ENCODE results near the gene UBA1. TPM values are rescaled to one million over a fixed set of nuclear protein-coding genes. Genes with fewer than 3 reads are reported as not detected.
A peak's percentile ranks its signal among the peaks of the same experiment; 100 is the strongest.

The UBA1 gene
- total and polyA plus RNA-seq, 10 donors: 57.7 to 207 (median 191) TPM

DNA sequence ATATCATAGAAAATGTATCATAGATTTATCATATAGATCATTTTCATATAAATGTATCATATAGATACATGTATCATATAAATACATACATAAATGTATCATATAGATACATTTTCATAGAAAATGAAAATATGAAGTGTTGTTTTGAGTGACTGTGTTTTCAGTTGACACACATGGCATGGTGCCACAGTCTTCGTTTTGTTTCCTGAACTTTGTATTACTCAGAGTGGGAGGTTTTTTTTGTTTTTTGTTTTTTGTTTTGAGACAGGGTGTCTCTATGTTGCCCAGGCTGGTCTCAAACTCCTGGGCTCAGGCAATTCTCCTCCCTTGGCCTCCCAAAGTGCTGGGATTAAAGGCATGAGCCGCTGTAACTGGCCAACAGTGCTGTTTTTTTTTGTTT lies 44.7 kb upstream of the UBA1 start:
- H3K4me3 ChIP-seq: no peak overlapping the region
- peaks cover 0 to 41% (median 3%) of the 10 kb centered on the region in 6 donors for H3K36me3 ChIP-seq
- WGBS, 5 donors: 55 to 74% (median 60%) methylated on average over 2 of the region's 2 CpGs
- H3K4me1 ChIP-seq: peaks cover 0 to 28% (median 16%) of the 10 kb centered on the region in 6 donors
- no peaks in the 10 kb centered on the region for H3K27me3 ChIP-seq (replicated peaks in 1 of 7)
- no peaks in the 10 kb centered on the region for H3K9me3 ChIP-seq
- TF ChIP-seq, protein P1, sequence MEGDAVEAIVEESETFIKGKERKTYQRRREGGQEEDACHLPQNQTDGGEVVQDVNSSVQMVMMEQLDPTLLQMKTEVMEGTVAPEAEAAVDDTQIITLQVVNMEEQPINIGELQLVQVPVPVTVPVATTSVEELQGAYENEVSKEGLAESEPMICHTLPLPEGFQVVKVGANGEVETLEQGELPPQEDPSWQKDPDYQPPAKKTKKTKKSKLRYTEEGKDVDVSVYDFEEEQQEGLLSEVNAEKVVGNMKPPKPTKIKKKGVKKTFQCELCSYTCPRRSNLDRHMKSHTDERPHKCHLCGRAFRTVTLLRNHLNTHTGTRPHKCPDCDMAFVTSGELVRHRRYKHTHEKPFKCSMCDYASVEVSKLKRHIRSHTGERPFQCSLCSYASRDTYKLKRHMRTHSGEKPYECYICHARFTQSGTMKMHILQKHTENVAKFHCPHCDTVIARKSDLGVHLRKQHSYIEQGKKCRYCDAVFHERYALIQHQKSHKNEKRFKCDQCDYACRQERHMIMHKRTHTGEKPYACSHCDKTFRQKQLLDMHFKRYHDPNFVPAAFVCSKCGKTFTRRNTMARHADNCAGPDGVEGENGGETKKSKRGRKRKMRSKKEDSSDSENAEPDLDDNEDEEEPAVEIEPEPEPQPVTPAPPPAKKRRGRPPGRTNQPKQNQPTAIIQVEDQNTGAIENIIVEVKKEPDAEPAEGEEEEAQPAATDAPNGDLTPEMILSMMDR (IDR thresholded peaks at IDR 0.05 in 8 of 11, conservative IDR thresholded peaks at IDR 0.05 in 3 of 11): no peak
- TF ChIP-seq POLR2A (IDR thresholded peaks at IDR 0.05): no peak
- TF ChIP-seq POLR2AphosphoS5 (IDR thresholded peaks at IDR 0.05): no peak
- DNase-seq: no peak
- intact Hi-C loops (cut with DNase I; ENCODE audit: low total_unique reads): no loop called here
- H3K27ac ChIP-seq: no peak overlapping the region

- intact Hi-C loops (cut with DNase I; ENCODE audit: low total_unique reads): no loop called here
- Histone ChIP-seq H3K9me3 (no peaks in the 10 kb centered on the region), H3K27ac (no peak overlapping the region), H3K36me3 (peaks cover 0 to 64% (median 7%) of the 10 kb centered on the region in 6 donors), H3K4me1 (peaks cover 0 to 20% (median 10%) of the 10 kb centered on the region in 6 donors), H3K27me3 (replicated peaks in 1 of 7) (no peaks in the 10 kb centered on the region), H3K4me3 (no peak overlapping the region)
- TF ChIP-seq, protein P1 (IDR thresholded peaks at IDR 0.05 in 8 of 11, conservative IDR thresholded peaks at IDR 0.05 in 3 of 11): no peak
- no peak for TF ChIP-seq POLR2AphosphoS5 (IDR thresholded peaks at IDR 0.05)
- TF ChIP-seq POLR2A (IDR thresholded peaks at IDR 0.05): no peak
- DNase-seq: no peak
Measured at GRCh38 chrX:47151435-47151834, 42.2 kb upstream of the UBA1 start.

DNA sequence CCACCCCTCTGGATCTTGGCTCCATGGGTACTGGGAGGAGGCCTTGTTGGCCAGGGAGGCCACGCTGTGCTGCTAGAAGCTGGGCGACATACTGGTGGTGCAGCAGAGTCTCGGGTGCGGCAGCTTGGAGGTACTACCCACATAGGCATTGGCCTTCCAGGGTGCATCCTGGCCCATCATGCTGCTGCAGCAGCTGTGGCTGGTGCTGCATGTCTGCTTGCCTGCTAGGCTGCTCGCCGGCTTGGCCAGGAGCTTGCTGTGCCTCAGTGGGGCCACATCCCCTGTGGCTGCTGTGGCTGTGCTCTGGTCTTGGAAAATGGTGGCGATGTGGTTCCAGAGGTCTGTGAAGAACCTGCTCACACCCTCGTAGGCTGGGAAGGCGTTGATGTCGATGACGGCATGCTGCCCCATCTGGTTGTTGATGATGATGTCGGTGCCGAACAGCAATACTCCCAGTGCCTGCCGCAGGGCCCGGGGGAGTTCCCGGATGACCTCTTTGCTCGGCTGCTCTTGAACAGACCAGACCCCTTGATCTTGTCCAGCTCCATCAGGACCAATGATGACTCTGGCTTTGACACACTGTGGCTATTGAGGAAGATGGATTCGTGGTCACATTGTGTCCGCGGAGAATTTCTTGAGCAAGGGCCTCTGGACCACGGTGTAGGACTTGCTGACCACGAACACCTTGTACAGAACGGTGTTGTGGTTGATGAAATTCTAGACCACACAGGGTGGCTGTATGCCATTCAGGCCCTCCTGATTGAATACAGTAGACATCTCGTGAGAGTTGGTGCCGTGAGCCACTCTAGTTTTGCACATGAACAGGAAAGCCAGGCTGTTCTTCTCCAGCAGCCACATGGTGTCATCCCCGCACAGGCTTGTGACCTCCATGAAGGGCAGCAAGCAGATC lies 36.8 kb upstream of the UBA1 start:
- peaks cover 0 to 68% (median 13%) of the 10 kb centered on the region in 6 donors for H3K36me3 ChIP-seq
- H3K4me1 ChIP-seq: no peaks in the 10 kb centered on the region
- DNase-seq: peak; percentile 64
- peaks cover 0 to 4% (median 0%) of the 10 kb centered on the region in 7 donors for H3K27me3 ChIP-seq (replicated peaks in 1 of 7)
- intact Hi-C loops (cut with DNase I; ENCODE audit: low total_unique reads): no loop called here
- no peak for TF ChIP-seq POLR2A (IDR thresholded peaks at IDR 0.05)
- TF ChIP-seq POLR2AphosphoS5 (IDR thresholded peaks at IDR 0.05): peak in 2 of 3 donors; percentile 22 to 61
- TF ChIP-seq, protein P1 (IDR thresholded peaks at IDR 0.05 in 8 of 11, conservative IDR thresholded peaks at IDR 0.05 in 3 of 11): no peak
- 82 to 90% (median 86%) methylated on average over 14 to 26 of the region's 26 CpGs; no CpG with 5 or more reads in 1 of the 5 donors for WGBS, 5 donors
- H3K4me3 ChIP-seq: no peak overlapping the region
- H3K27ac ChIP-seq: no peak overlapping the region
- peaks cover 0 to 6% (median 0%) of the 10 kb centered on the region in 8 donors for H3K9me3 ChIP-seq

- WGBS, 5 donors: 93 to 98% (median 95%) methylated on average over 11 to 16 of the region's 16 CpGs
- TF ChIP-seq POLR2AphosphoS5 (IDR thresholded peaks at IDR 0.05) (peak in 1 of 3 donors; percentile 19), POLR2A (IDR thresholded peaks at IDR 0.05) (no peak)
- peak; percentile 43 for DNase-seq
- intact Hi-C loops (cut with DNase I; ENCODE audit: low total_unique reads): no loop called here
- Histone ChIP-seq H3K27me3 (replicated peaks in 1 of 7) (peaks cover 0 to 4% (median 0%) of the 10 kb centered on the region in 7 donors), H3K27ac (no peak overlapping the region), H3K9me3 (peaks cover 0 to 6% (median 0%) of the 10 kb centered on the region in 8 donors), H3K36me3 (peaks cover 0 to 65% (median 12%) of the 10 kb centered on the region in 6 donors), H3K4me3 (no peak overlapping the region), H3K4me1 (no peaks in the 10 kb centered on the region)
Measured at GRCh38 chrX:47158131-47158530, 35.5 kb upstream of the UBA1 start.

All from spleen (tissue), 11 donors.